Naive thymus-derived CD8-positive, alpha-beta T cell (primary cell): Measurements from ENCODE around the gene FMO1. TPM values are rescaled to one million over a fixed set of nuclear protein-coding genes. Genes with fewer than 3 reads are reported as not detected.
"Not testable (repeated sequence)": the region's sequence is repeated elsewhere in the genome, so short reads cannot be mapped to it uniquely, and the experiment has no call there.

Experiments
- ATAC-seq, 2 donors: fragments of 150-1000 bp; cut with Tn5 transposase in 1 of 2; sonication (Bioruptor Pico), chemical (Tn5 transposase) in 1 of 2; 1 replicate in 1 of 2; 2 replicates in 1 of 2; pipeline ENCODE4 v1.10.0; 2021; ENCODE audit warnings: mild to moderate bottlenecking in 2 of 2, moderate library complexity in 2 of 2
- POLR2A ChIA-PET: fragments of 350-600 bp; sonication (Branson Sonifier 250); formaldehyde crosslinking; loops from one replicate; lab custom pipeline; 2021; ENCODE audit warnings: antibody characterized with exemption; lab: Charles Lee
- DNase-seq, 10 donors: peaks; one replicate each; pipeline versions ENCODE4 v3.0.0 to v3.0.0-alpha.2; 2020 to 2022
- H3K27ac Mint-ChIP-seq, 10 donors: one replicate each; pipeline ENCODE4 v1.8.0; 2020 to 2022; ENCODE audit warnings: mild to moderate bottlenecking in 10 of 10, mixed read lengths in 10 of 10, moderate library complexity in 4 of 10, inconsistent platforms in 1 of 10
- H3K27me3 Mint-ChIP-seq, 5 donors: one replicate each; pipeline ENCODE4 v1.8.0; 2021 to 2022; ENCODE audit warnings: mixed read lengths in 5 of 5
- H3K36me3 Mint-ChIP-seq, 3 donors: one replicate each; pipeline ENCODE4 v1.8.0; 2020 to 2022; ENCODE audit warnings: mixed read lengths in 3 of 3, mild to moderate bottlenecking in 2 of 3, inconsistent platforms in 1 of 3
- H3K4me1 Mint-ChIP-seq, 4 donors: one replicate each; pipeline ENCODE4 v1.8.0; 2021 to 2022; ENCODE audit warnings: mixed read lengths in 4 of 4
- H3K4me3 Mint-ChIP-seq, 10 donors: one replicate each; pipeline ENCODE4 v1.8.0; 2020 to 2022; ENCODE audit warnings: mild to moderate bottlenecking in 10 of 10, mixed read lengths in 10 of 10, moderate library complexity in 6 of 10, inconsistent platforms in 1 of 10
- H3K9me3 Mint-ChIP-seq, 9 donors: one replicate each; pipeline ENCODE4 v1.8.0; 2020 to 2022; ENCODE audit warnings: mixed read lengths in 9 of 9, mild to moderate bottlenecking in 3 of 9, inconsistent platforms in 1 of 9, moderate library complexity in 1 of 9
- polyA plus RNA-seq, 3 donors: library from polyadenylated mRNA; unstranded; fragments of 300-500 nt; fragmentation: Illumina TruSeq; gene quantifications; one replicate each; pipeline ENCODE4 v1.2.3, GENCODE V29; 2021
- total RNA-seq, 8 experiments: library from RNA in 2 of 8; stranded (reverse) in 2 of 8; gene quantifications; one replicate each; pipeline ENCODE4 v1.2.3 and lab custom pipeline; 2021 to 2026

Gene FMO1
- total and polyA plus RNA-seq, 5 experiments from 2014 or later, result not detected

DNA sequence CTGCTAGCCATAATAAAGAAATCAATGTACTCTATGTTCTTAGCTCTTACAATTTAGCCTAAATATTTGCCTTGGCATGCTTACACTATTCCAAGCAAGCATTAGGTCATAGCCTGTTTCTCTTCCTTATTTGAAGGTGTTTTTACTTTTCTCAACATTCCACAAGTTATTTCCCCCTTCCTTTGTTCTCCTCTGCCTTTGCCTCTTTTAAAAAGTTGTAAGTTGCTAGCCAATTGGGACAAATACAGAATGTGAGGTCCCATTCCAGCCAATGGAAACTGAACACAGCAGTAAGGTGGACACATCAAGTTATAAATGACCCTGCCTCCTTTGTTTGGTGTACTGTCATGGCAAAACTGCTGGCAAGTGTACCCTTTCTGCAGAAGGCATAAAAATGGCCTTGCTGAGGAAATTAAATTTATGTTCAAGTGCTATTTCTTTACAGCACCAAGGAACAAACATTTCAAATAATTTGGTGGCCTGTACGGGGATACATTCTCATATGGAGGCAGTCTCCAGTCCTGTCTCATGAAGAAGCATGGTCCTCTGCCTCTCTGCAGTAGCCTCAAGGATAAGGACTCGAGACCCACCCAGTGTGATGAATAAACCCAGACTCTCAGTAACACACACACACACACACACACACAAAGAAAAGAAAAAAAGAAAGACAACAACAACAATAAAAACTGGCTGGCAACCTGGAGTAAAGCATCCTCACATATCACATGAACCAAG is 28.8 kb upstream of the FMO1 start:
- no peak for ATAC-seq
- H3K27ac Mint-ChIP-seq, result no peak overlapping the region
- H3K4me1 Mint-ChIP-seq, result no peaks in the 10 kb centered on the region
- DNase-seq, result no peak
- H3K4me3 Mint-ChIP-seq, result no peak overlapping the region
- H3K36me3 Mint-ChIP-seq, result peaks cover 0 to 3% (median 0%) of the 10 kb centered on the region in 3 donors
- peaks cover 0 to 14% (median 5%) of the 10 kb centered on the region in 5 donors for H3K27me3 Mint-ChIP-seq
- H3K9me3 Mint-ChIP-seq, result peaks cover 0 to 3% (median 0%) of the 10 kb centered on the region in 9 donors
- POLR2A ChIA-PET, result no interaction called here

DNA sequence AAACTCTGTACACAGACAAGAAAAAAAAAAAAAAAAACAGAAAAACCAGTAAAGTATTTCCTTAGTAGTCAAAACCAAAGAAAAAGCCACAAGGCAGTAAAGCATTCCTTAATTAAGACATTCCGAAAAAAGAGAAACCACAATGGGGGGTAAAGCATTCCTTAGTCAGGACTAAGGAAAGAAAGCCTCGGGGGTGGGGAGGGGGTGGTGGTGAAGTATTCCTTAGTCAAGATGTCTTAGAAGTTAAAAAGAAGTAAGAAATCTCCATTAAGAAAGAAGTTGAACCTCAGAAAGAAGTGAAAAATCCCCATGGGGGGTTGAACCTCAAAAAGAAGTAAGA is 28.2 kb upstream of the FMO1 start:
- H3K4me1 Mint-ChIP-seq, result no peaks in the 10 kb centered on the region
- H3K36me3 Mint-ChIP-seq, result peaks cover 0 to 3% (median 0%) of the 10 kb centered on the region in 3 donors
- H3K9me3 Mint-ChIP-seq, result peaks cover 0 to 3% (median 0%) of the 10 kb centered on the region in 9 donors
- POLR2A ChIA-PET, result no interaction called here
- H3K4me3 Mint-ChIP-seq, result no peak overlapping the region
- DNase-seq (no peak), ATAC-seq (no peak)
- peaks cover 0 to 14% (median 5%) of the 10 kb centered on the region in 5 donors for H3K27me3 Mint-ChIP-seq
- H3K27ac Mint-ChIP-seq, result no peak overlapping the region

GRCh38 chr1:171220581-171221054 is 27.7 kb upstream of the FMO1 start:
- Mint-ChIP-seq H3K4me1 (no peaks in the 10 kb centered on the region), H3K4me3 (no peak overlapping the region), H3K36me3 (peaks cover 0 to 3% (median 0%) of the 10 kb centered on the region in 3 donors), H3K9me3 (peaks cover 0 to 3% (median 0%) of the 10 kb centered on the region in 9 donors), H3K27ac (no peak overlapping the region), H3K27me3 (peaks cover 0 to 14% (median 5%) of the 10 kb centered on the region in 5 donors)
- ATAC-seq (no peak), DNase-seq (no peak)
- POLR2A ChIA-PET, result no interaction called here

- Mint-ChIP-seq H3K27ac (no peak overlapping the region), H3K4me3 (no peak overlapping the region), H3K9me3 (peaks cover 0 to 3% (median 0%) of the 10 kb centered on the region in 9 donors), H3K36me3 (no peaks in the 10 kb centered on the region), H3K27me3 (peaks cover 0 to 14% (median 2%) of the 10 kb centered on the region in 5 donors), H3K4me1 (no peaks in the 10 kb centered on the region)
- ATAC-seq, result no peak
- POLR2A ChIA-PET, result no interaction called here
- no peak for DNase-seq
These were observed 26.4 kb upstream of the FMO1 start for GRCh38 chr1:171221665-171222591.

DNA sequence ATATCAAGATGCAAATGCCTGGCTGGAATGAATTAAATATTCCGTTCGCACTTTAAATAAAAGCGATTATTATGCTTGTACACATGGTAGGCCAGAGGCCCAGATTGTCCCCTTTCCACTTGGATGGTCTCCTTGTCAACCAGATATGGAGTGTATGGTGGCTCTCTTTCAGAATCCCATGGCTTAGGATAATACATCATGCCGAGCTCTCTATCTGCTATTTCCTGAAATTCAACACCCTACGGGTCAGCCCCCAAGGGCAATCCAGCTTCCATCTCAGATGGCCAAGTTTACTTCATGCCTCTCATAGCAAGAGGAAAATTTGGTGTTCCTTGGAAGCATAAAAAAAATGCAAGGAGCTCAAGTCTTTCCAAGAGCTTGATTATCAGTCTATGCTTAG is 25.4 kb upstream of the FMO1 start:
- no peak overlapping the region for H3K27ac Mint-ChIP-seq
- H3K4me1 Mint-ChIP-seq, result no peaks in the 10 kb centered on the region
- no peak overlapping the region for H3K4me3 Mint-ChIP-seq

GRCh38 chr1:171224257-171224656 is 24.0 kb upstream of the FMO1 start:
- H3K4me1 Mint-ChIP-seq, H3K36me3 Mint-ChIP-seq, POLR2A ChIA-PET, DNase-seq, H3K27me3 Mint-ChIP-seq, H3K27ac Mint-ChIP-seq, ATAC-seq, H3K9me3 Mint-ChIP-seq, H3K4me3 Mint-ChIP-seq: not testable (repeated sequence)

More for the DNA sequence above, 25.4 kb upstream of the FMO1 start:
- ATAC-seq (no peak), DNase-seq (no peak)
- POLR2A ChIA-PET, result no interaction called here
- peaks cover 0 to 13% (median 2%) of the 10 kb centered on the region in 5 donors for H3K27me3 Mint-ChIP-seq
- no peaks in the 10 kb centered on the region for H3K36me3 Mint-ChIP-seq
- peaks cover 0 to 3% (median 0%) of the 10 kb centered on the region in 9 donors for H3K9me3 Mint-ChIP-seq

- H3K4me1 Mint-ChIP-seq, result no peaks in the 10 kb centered on the region
- POLR2A ChIA-PET, result no interaction called here
- DNase-seq (peak in 2 of 10 donors; percentile 7 to 11), ATAC-seq (peak in 1 of 2 donors; percentile 29)
- H3K36me3 Mint-ChIP-seq, result no peaks in the 10 kb centered on the region
- no peaks in the 10 kb centered on the region for H3K9me3 Mint-ChIP-seq
- peaks cover 0 to 7% (median 6%) of the 10 kb centered on the region in 5 donors for H3K27me3 Mint-ChIP-seq
- H3K4me3 Mint-ChIP-seq, result no peak overlapping the region
- no peak overlapping the region for H3K27ac Mint-ChIP-seq
These were observed 21.4 kb upstream of the FMO1 start for GRCh38 chr1:171226747-171227370.

DNA sequence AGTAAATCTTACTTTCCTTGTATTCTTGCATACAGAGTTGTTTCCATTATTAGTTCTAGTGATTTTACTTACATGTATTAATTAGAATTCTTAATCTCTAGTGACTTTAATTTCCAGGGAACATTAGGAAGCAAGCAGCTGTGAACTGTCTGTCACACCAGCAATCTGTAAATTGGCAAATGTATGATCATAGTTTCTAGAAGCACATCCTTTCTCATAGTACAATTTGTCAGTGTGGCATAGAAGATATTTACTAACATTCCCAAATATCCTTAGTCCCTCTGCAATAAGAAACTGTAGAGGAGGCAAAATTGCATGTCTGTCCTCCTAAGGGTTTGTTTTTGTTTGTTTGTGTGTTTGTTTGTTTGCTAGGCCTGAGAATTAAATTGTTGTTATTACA is 17.0 kb upstream of the FMO1 start:
- no peak for DNase-seq
- POLR2A ChIA-PET, result no interaction called here
- H3K27ac Mint-ChIP-seq, result no peak overlapping the region
- H3K4me3 Mint-ChIP-seq, result no peak overlapping the region
- H3K4me1 Mint-ChIP-seq, result no peaks in the 10 kb centered on the region
- no peak for ATAC-seq
- H3K9me3 Mint-ChIP-seq, result peaks cover 0 to 15% (median 5%) of the 10 kb centered on the region in 9 donors
- peaks cover 3 to 11% (median 4%) of the 10 kb centered on the region in 3 donors for H3K36me3 Mint-ChIP-seq
- H3K27me3 Mint-ChIP-seq, result peaks cover 10 to 22% (median 13%) of the 10 kb centered on the region in 5 donors

GRCh38 chr1:171233183-171233582 is 15.1 kb upstream of the FMO1 start:
- Mint-ChIP-seq H3K9me3 (peaks cover 0 to 28% (median 7%) of the 10 kb centered on the region in 9 donors), H3K4me1 (no peaks in the 10 kb centered on the region), H3K27me3 (peaks cover 13 to 39% (median 18%) of the 10 kb centered on the region in 5 donors), H3K27ac (no peak overlapping the region), H3K4me3 (no peak overlapping the region), H3K36me3 (peaks cover 4 to 21% (median 5%) of the 10 kb centered on the region in 3 donors)
- POLR2A ChIA-PET, result no interaction called here
- DNase-seq (no peak), ATAC-seq (no peak)

GRCh38 chr1:171236231-171236630 is 12.1 kb upstream of the FMO1 start:
- H3K9me3 Mint-ChIP-seq, result peaks cover 5 to 47% (median 26%) of the 10 kb centered on the region in 9 donors
- ATAC-seq, POLR2A ChIA-PET, H3K27ac Mint-ChIP-seq, H3K4me3 Mint-ChIP-seq, H3K4me1 Mint-ChIP-seq, DNase-seq: not testable (repeated sequence)
- H3K36me3 Mint-ChIP-seq, result peaks cover 4 to 39% (median 6%) of the 10 kb centered on the region in 3 donors
- peaks cover 22 to 66% (median 27%) of the 10 kb centered on the region in 5 donors for H3K27me3 Mint-ChIP-seq

GRCh38 chr1:171243878-171244277 is 4.4 kb upstream of the FMO1 start:
- H3K9me3 Mint-ChIP-seq, result peaks cover 4 to 18% (median 12%) of the 10 kb centered on the region in 9 donors
- H3K4me3 Mint-ChIP-seq, result no peak overlapping the region
- no peak overlapping the region for H3K27ac Mint-ChIP-seq
- H3K27me3 Mint-ChIP-seq, result peaks cover 12 to 51% (median 32%) of the 10 kb centered on the region in 5 donors
- DNase-seq (no peak), ATAC-seq (no peak)
- peaks cover 0 to 12% (median 0%) of the 10 kb centered on the region in 3 donors for H3K36me3 Mint-ChIP-seq
- H3K4me1 Mint-ChIP-seq, result no peaks in the 10 kb centered on the region
- POLR2A ChIA-PET, result no interaction called here

GRCh38 chr1:171245458-171246064 is 2.7 kb upstream of the FMO1 start:
- H3K9me3 Mint-ChIP-seq, result peaks cover 0 to 1% (median 0%) of the 10 kb centered on the region in 9 donors
- peaks cover 0 to 1% (median 0%) of the 10 kb centered on the region in 4 donors for H3K4me1 Mint-ChIP-seq
- no peaks in the 10 kb centered on the region for H3K36me3 Mint-ChIP-seq
- H3K27ac Mint-ChIP-seq, result no peak overlapping the region
- DNase-seq (peak in 4 of 10 donors; percentile 9 to 28 (median 20)), ATAC-seq (peak in 1 of 2 donors; percentile 57)
- POLR2A ChIA-PET, result no interaction called here
- H3K4me3 Mint-ChIP-seq, result no peak overlapping the region
- H3K27me3 Mint-ChIP-seq, result peaks cover 9 to 37% (median 27%) of the 10 kb centered on the region in 5 donors
